Measurements from ENCODE around the gene ATG16L2.
"Not testable (repeated sequence)": the region's sequence is repeated elsewhere in the genome, so short reads cannot be mapped to it uniquely, and the experiment has no call there.

The ATG16L2 gene

GRCh38 chr11:72850832-72851231 lies 36.6 kb downstream of the ATG16L2 start:
- H3K4me1 ChIP-seq (ENCODE audit: control insufficient read depth, insufficient read depth, low read length): no peaks in the 10 kb centered on the region
- H3K4me3 ChIP-seq (ENCODE audit: low read length in 2 of 2): no peak overlapping the region
- peaks cover 0 to 7% of the 10 kb centered on the region in 2 donors for H3K36me3 ChIP-seq (ENCODE audit: control insufficient read depth in 2 of 2, insufficient read depth in 2 of 2, low read length in 2 of 2)
- H3K9me3 ChIP-seq (ENCODE audit: control insufficient read depth in 2 of 2, low read length in 2 of 2): no peaks in the 10 kb centered on the region
- no peaks in the 10 kb centered on the region for H3K27me3 ChIP-seq (ENCODE audit: control insufficient read depth in 1 of 2, insufficient read depth in 2 of 2, low read length in 2 of 2)
- no peak overlapping the region for H3K27ac ChIP-seq (ENCODE audit: low read length)
- no peak overlapping the region for H3K9ac ChIP-seq (ENCODE audit: low read length in 2 of 2)

- Histone ChIP-seq H3K27me3 (ENCODE audit: control insufficient read depth in 1 of 2, insufficient read depth in 2 of 2, low read length in 2 of 2) (no peaks in the 10 kb centered on the region), H3K27ac (ENCODE audit: low read length) (no peak overlapping the region), H3K9ac (ENCODE audit: low read length in 2 of 2) (no peak overlapping the region), H3K9me3 (ENCODE audit: control insufficient read depth in 2 of 2, low read length in 2 of 2) (no peaks in the 10 kb centered on the region), H3K36me3 (ENCODE audit: control insufficient read depth in 2 of 2, insufficient read depth in 2 of 2, low read length in 2 of 2) (peaks cover 0 to 7% of the 10 kb centered on the region in 2 donors), H3K4me1 (ENCODE audit: control insufficient read depth, insufficient read depth, low read length) (peaks cover 3% of the 10 kb centered on the region), H3K4me3 (ENCODE audit: low read length in 2 of 2) (no peak overlapping the region)
Observed at GRCh38 chr11:72851726-72852125, 37.5 kb downstream of the ATG16L2 start.

- peaks cover 3% of the 10 kb centered on the region for H3K4me1 ChIP-seq (ENCODE audit: control insufficient read depth, insufficient read depth, low read length)
- no peak overlapping the region for H3K27ac ChIP-seq (ENCODE audit: low read length)
- H3K36me3 ChIP-seq (ENCODE audit: control insufficient read depth in 2 of 2, insufficient read depth in 2 of 2, low read length in 2 of 2): no peaks in the 10 kb centered on the region
- H3K27me3 ChIP-seq (ENCODE audit: control insufficient read depth in 1 of 2, insufficient read depth in 2 of 2, low read length in 2 of 2): no peaks in the 10 kb centered on the region
- no peak overlapping the region for H3K9ac ChIP-seq (ENCODE audit: low read length in 2 of 2)
- H3K9me3 ChIP-seq (ENCODE audit: control insufficient read depth in 2 of 2, low read length in 2 of 2): no peaks in the 10 kb centered on the region
- H3K4me3 ChIP-seq (ENCODE audit: low read length in 2 of 2): no peak overlapping the region
Observed at GRCh38 chr11:72856065-72856464, 41.9 kb downstream of the ATG16L2 start.

- Histone ChIP-seq H3K9me3 (ENCODE audit: control insufficient read depth in 2 of 2, low read length in 2 of 2) (no peaks in the 10 kb centered on the region), H3K9ac (ENCODE audit: low read length in 2 of 2) (no peak overlapping the region), H3K27me3 (ENCODE audit: control insufficient read depth in 1 of 2, insufficient read depth in 2 of 2, low read length in 2 of 2) (no peaks in the 10 kb centered on the region), H3K36me3 (ENCODE audit: control insufficient read depth in 2 of 2, insufficient read depth in 2 of 2, low read length in 2 of 2) (no peaks in the 10 kb centered on the region), H3K4me3 (ENCODE audit: low read length in 2 of 2) (no peak overlapping the region), H3K4me1 (ENCODE audit: control insufficient read depth, insufficient read depth, low read length) (peaks cover 3% of the 10 kb centered on the region), H3K27ac (ENCODE audit: low read length) (no peak overlapping the region)
Observed at GRCh38 chr11:72856551-72857345, 42.5 kb downstream of the ATG16L2 start.

- H3K27ac ChIP-seq (ENCODE audit: low read length); H3K4me1 ChIP-seq (ENCODE audit: control insufficient read depth, insufficient read depth, low read length); H3K9ac ChIP-seq (ENCODE audit: low read length in 2 of 2); H3K4me3 ChIP-seq (ENCODE audit: low read length in 2 of 2); H3K27me3 ChIP-seq (ENCODE audit: control insufficient read depth in 1 of 2, insufficient read depth in 2 of 2, low read length in 2 of 2); H3K9me3 ChIP-seq (ENCODE audit: control insufficient read depth in 2 of 2, low read length in 2 of 2); H3K36me3 ChIP-seq (ENCODE audit: control insufficient read depth in 2 of 2, insufficient read depth in 2 of 2, low read length in 2 of 2): not testable (repeated sequence)
Observed at GRCh38 chr11:72858267-72858666, 44.1 kb downstream of the ATG16L2 start.

GRCh38 chr11:72859126-72859525 lies 44.9 kb downstream of the ATG16L2 start:
- Histone ChIP-seq H3K4me3 (ENCODE audit: low read length in 2 of 2) (no peak overlapping the region), H3K9ac (ENCODE audit: low read length in 2 of 2) (no peak overlapping the region), H3K9me3 (ENCODE audit: control insufficient read depth in 2 of 2, low read length in 2 of 2) (no peaks in the 10 kb centered on the region), H3K4me1 (ENCODE audit: control insufficient read depth, insufficient read depth, low read length) (peaks cover 3% of the 10 kb centered on the region), H3K27ac (ENCODE audit: low read length) (no peak overlapping the region), H3K36me3 (ENCODE audit: control insufficient read depth in 2 of 2, insufficient read depth in 2 of 2, low read length in 2 of 2) (no peaks in the 10 kb centered on the region), H3K27me3 (ENCODE audit: control insufficient read depth in 1 of 2, insufficient read depth in 2 of 2, low read length in 2 of 2) (no peaks in the 10 kb centered on the region)

GRCh38 chr11:72860010-72860409 lies 45.8 kb downstream of the ATG16L2 start:
- no peak overlapping the region for H3K9ac ChIP-seq (ENCODE audit: low read length in 2 of 2)
- H3K4me3 ChIP-seq (ENCODE audit: low read length in 2 of 2): no peak overlapping the region
- no peak overlapping the region for H3K27ac ChIP-seq (ENCODE audit: low read length)
- no peaks in the 10 kb centered on the region for H3K27me3 ChIP-seq (ENCODE audit: control insufficient read depth in 1 of 2, insufficient read depth in 2 of 2, low read length in 2 of 2)
- H3K4me1 ChIP-seq (ENCODE audit: control insufficient read depth, insufficient read depth, low read length): peaks cover 5% of the 10 kb centered on the region
- no peaks in the 10 kb centered on the region for H3K9me3 ChIP-seq (ENCODE audit: control insufficient read depth in 2 of 2, low read length in 2 of 2)
- H3K36me3 ChIP-seq (ENCODE audit: control insufficient read depth in 2 of 2, insufficient read depth in 2 of 2, low read length in 2 of 2): no peaks in the 10 kb centered on the region

GRCh38 chr11:72860592-72860991 lies 46.4 kb downstream of the ATG16L2 start:
- no peak overlapping the region for H3K27ac ChIP-seq (ENCODE audit: low read length)
- peaks cover 5% of the 10 kb centered on the region for H3K4me1 ChIP-seq (ENCODE audit: control insufficient read depth, insufficient read depth, low read length)
- no peak overlapping the region for H3K4me3 ChIP-seq (ENCODE audit: low read length in 2 of 2)
- H3K36me3 ChIP-seq (ENCODE audit: control insufficient read depth in 2 of 2, insufficient read depth in 2 of 2, low read length in 2 of 2): no peaks in the 10 kb centered on the region
- H3K9me3 ChIP-seq (ENCODE audit: control insufficient read depth in 2 of 2, low read length in 2 of 2): no peaks in the 10 kb centered on the region
- no peaks in the 10 kb centered on the region for H3K27me3 ChIP-seq (ENCODE audit: control insufficient read depth in 1 of 2, insufficient read depth in 2 of 2, low read length in 2 of 2)
- no peak overlapping the region for H3K9ac ChIP-seq (ENCODE audit: low read length in 2 of 2)

GRCh38 chr11:72863091-72863490 lies 48.9 kb downstream of the ATG16L2 start:
- no peak overlapping the region for H3K27ac ChIP-seq (ENCODE audit: low read length)
- no peaks in the 10 kb centered on the region for H3K36me3 ChIP-seq (ENCODE audit: control insufficient read depth in 2 of 2, insufficient read depth in 2 of 2, low read length in 2 of 2)
- peaks cover 2% of the 10 kb centered on the region for H3K4me1 ChIP-seq (ENCODE audit: control insufficient read depth, insufficient read depth, low read length)
- H3K4me3 ChIP-seq (ENCODE audit: low read length in 2 of 2): no peak overlapping the region
- no peaks in the 10 kb centered on the region for H3K27me3 ChIP-seq (ENCODE audit: control insufficient read depth in 1 of 2, insufficient read depth in 2 of 2, low read length in 2 of 2)
- H3K9ac ChIP-seq (ENCODE audit: low read length in 2 of 2): no peak overlapping the region
- no peaks in the 10 kb centered on the region for H3K9me3 ChIP-seq (ENCODE audit: control insufficient read depth in 2 of 2, low read length in 2 of 2)

- no peak overlapping the region for H3K27ac ChIP-seq (ENCODE audit: low read length)
- no peaks in the 10 kb centered on the region for H3K27me3 ChIP-seq (ENCODE audit: control insufficient read depth in 1 of 2, insufficient read depth in 2 of 2, low read length in 2 of 2)
- peaks cover 0 to 3% of the 10 kb centered on the region in 2 donors for H3K36me3 ChIP-seq (ENCODE audit: control insufficient read depth in 2 of 2, insufficient read depth in 2 of 2, low read length in 2 of 2)
- H3K4me3 ChIP-seq (ENCODE audit: low read length in 2 of 2): no peak overlapping the region
- H3K4me1 ChIP-seq (ENCODE audit: control insufficient read depth, insufficient read depth, low read length): peaks cover 2% of the 10 kb centered on the region
- no peak overlapping the region for H3K9ac ChIP-seq (ENCODE audit: low read length in 2 of 2)
- H3K9me3 ChIP-seq (ENCODE audit: control insufficient read depth in 2 of 2, low read length in 2 of 2): no peaks in the 10 kb centered on the region
Observed at GRCh38 chr11:72863916-72864315, 49.7 kb downstream of the ATG16L2 start.

Measured in stomach smooth muscle (tissue), 2 donors.